HG03520 (cell line): ENCODE measurements around the gene AGBL5.
A peak's percentile ranks its signal among the peaks of the same experiment; 100 is the strongest.
"Not testable (repeated sequence)": the region's sequence is repeated elsewhere in the genome, so short reads cannot be mapped to it uniquely, and the experiment has no call there.

Experiments used
- ATAC-seq: cut with Tn5 transposase; IDR thresholded peaks from one replicate; pipeline ENCODE4 v1.9.1; 2021; ENCODE audit warnings: mild to moderate bottlenecking, moderate library complexity; ENCODE audit not compliant: unreplicated experiment

Gene AGBL5

GRCh38 chr2:27051902-27052645 is 606 bp downstream of the AGBL5 start:
- ATAC-seq, result no peak

- no peak for ATAC-seq
These were observed 1.9 kb downstream of the AGBL5 start for GRCh38 chr2:27053321-27053720.

GRCh38 chr2:27053776-27054175 is 2.3 kb downstream of the AGBL5 start:
- no peak for ATAC-seq

GRCh38 chr2:27054721-27055120 is 3.3 kb downstream of the AGBL5 start:
- no peak for ATAC-seq

GRCh38 chr2:27057184-27057583 is 5.7 kb downstream of the AGBL5 start:
- no peak for ATAC-seq

- no peak for ATAC-seq
These were observed 6.7 kb downstream of the AGBL5 start for GRCh38 chr2:27058210-27058609.

GRCh38 chr2:27059141-27059820 is 7.8 kb downstream of the AGBL5 start:
- no peak for ATAC-seq

GRCh38 chr2:27060323-27060722 is 8.9 kb downstream of the AGBL5 start:
- ATAC-seq, result no peak

GRCh38 chr2:27065128-27065527 is 13.7 kb downstream of the AGBL5 start:
- ATAC-seq, result no peak

- no peak for ATAC-seq
These were observed 15.9 kb downstream of the AGBL5 start for GRCh38 chr2:27067385-27067784.

- no peak for ATAC-seq
These were observed 18.0 kb downstream of the AGBL5 start for GRCh38 chr2:27069436-27069835.

- no peak for ATAC-seq
These were observed 18.6 kb downstream of the AGBL5 start for GRCh38 chr2:27069961-27070618.

- no peak for ATAC-seq
These were observed 19.3 kb downstream of the AGBL5 start for GRCh38 chr2:27070653-27071276.

GRCh38 chr2:27071277-27071989 is 20.0 kb downstream of the AGBL5 start, which contains the start of gene OST4:
TSS of gene OST4 (minus strand) at chr2:27071654.
- peak; percentile 75 for ATAC-seq

- ATAC-seq, result no peak
These were observed 20.7 kb downstream of the AGBL5 start for GRCh38 chr2:27071990-27072830.

- ATAC-seq, result no peak
These were observed 21.5 kb downstream of the AGBL5 start for GRCh38 chr2:27072920-27073319.

GRCh38 chr2:27073782-27074181 is 22.3 kb downstream of the AGBL5 start:
- no peak for ATAC-seq

- no peak for ATAC-seq
These were observed 23.5 kb downstream of the AGBL5 start for GRCh38 chr2:27074738-27075565.

- not testable (repeated sequence) for ATAC-seq
These were observed 24.1 kb downstream of the AGBL5 start for GRCh38 chr2:27075566-27075871.
